Body of pancreas (tissue), 4 donors: ENCODE measurements around the gene ATP5MK. TPM values are rescaled to one million over a fixed set of nuclear protein-coding genes. Genes with fewer than 3 reads are reported as not detected.
"Not testable (repeated sequence)": the region's sequence is repeated elsewhere in the genome, so short reads cannot be mapped to it uniquely, and the experiment has no call there.

ENCODE experiments used
- ATAC-seq: fragments of 150-250 bp; one replicate; pipeline ENCODE4 v1.9.1; 2016
- DNase-seq, 4 donors: peaks; one replicate each; pipeline ENCODE4 v3.0.0-alpha.2; 2019
- H3K27ac ChIP-seq, 4 donors: fragments of 200-600 bp; sonication (generic); 1 replicate in 3 of 4; 2 replicates in 1 of 4; pipeline versions ENCODE4 v1.5.1 to v1.6.1; 2016 to 2019; ENCODE audit warnings: mild to moderate bottlenecking in 1 of 4, mixed read lengths in 1 of 4, moderate library complexity in 1 of 4
- H3K27me3 ChIP-seq, 2 donors: fragments of 200-600 bp; sonication (generic); one replicate each; pipeline ENCODE4 v1.6.0; 2016; ENCODE audit warnings: mild to moderate bottlenecking in 1 of 2
- H3K36me3 ChIP-seq, 2 donors: fragments of 200-600 bp; sonication (generic); replicated peaks in 1 of 2; 2 replicates each; pipeline ENCODE4 v1.5.1; 2016; ENCODE audit warnings: low read depth in 2 of 2; ENCODE audit not compliant: insufficient read depth in 1 of 2
- H3K4me1 ChIP-seq: fragments of 200-600 bp; sonication (generic); one replicate; pipeline ENCODE4 v1.6.0; 2016
- H3K4me3 ChIP-seq, 2 donors: fragments of 200-600 bp; sonication (generic); 1 replicate in 1 of 2; 2 replicates in 1 of 2; pipeline ENCODE4 v1.5.1; 2016 to 2019
- H3K9me3 ChIP-seq, 3 donors: fragments of 200-600 bp; sonication (generic); 1 replicate in 2 of 3; 2 replicates in 1 of 3; pipeline ENCODE4 v1.5.1; 2016
- POLR2A ChIP-seq, 3 donors: fragments of 450-650 bp; IDR thresholded peaks; one replicate each; pipeline ENCODE4 v1.6.1; 2016; ENCODE audit warnings: antibody characterized with exemption in 3 of 3, mild to moderate bottlenecking in 2 of 3
- WGBS, 2 donors: methylation state at CpG; one replicate each; pipeline ENCODE4 v1.1.5; 2017; 5-methylcytosine and 5-hydroxymethylcytosine counted together
- intact Hi-C: fragments of 100-400 bp; cut with DNase I; formaldehyde crosslinking; loops from one replicate; pipeline ENCODE4 v1.15.1; 2023
- total RNA-seq, 2 donors: library from RNA; depleted of rRNA; stranded (reverse); fragments of >200 nt; gene quantifications; one replicate each; pipeline ENCODE4 v1.1.0, GENCODE V29; 2016
- TF ChIP-seq, protein P1 (sequence below), 7 experiments: fragments of 450-650 bp in 4 of 7; fragments of 200-600 bp in 3 of 7; sonication (generic) in 3 of 7; IDR thresholded peaks; one replicate each; pipeline ENCODE4 v1.5.1; 2016 to 2019; ENCODE audit warnings: antibody characterized with exemption in 7 of 7

The ATP5MK gene
- total RNA-seq, 2 donors from 2014 or later, result 75.5 to 85.6 TPM

- Histone ChIP-seq H3K4me1 (no peaks in the 10 kb centered on the region), H3K36me3 (peaks cover 16 to 49% of the 10 kb centered on the region in 2 donors), H3K9me3 (no peaks in the 10 kb centered on the region), H3K27me3 (no peaks in the 10 kb centered on the region), H3K27ac (no peak overlapping the region), H3K4me3 (no peak overlapping the region)
- WGBS, 2 donors, result 88 to 93% methylated on average over 5 of the region's 5 CpGs
- no peak for TF ChIP-seq POLR2A (IDR thresholded peaks at IDR 0.05)
- TF ChIP-seq, protein P1, sequence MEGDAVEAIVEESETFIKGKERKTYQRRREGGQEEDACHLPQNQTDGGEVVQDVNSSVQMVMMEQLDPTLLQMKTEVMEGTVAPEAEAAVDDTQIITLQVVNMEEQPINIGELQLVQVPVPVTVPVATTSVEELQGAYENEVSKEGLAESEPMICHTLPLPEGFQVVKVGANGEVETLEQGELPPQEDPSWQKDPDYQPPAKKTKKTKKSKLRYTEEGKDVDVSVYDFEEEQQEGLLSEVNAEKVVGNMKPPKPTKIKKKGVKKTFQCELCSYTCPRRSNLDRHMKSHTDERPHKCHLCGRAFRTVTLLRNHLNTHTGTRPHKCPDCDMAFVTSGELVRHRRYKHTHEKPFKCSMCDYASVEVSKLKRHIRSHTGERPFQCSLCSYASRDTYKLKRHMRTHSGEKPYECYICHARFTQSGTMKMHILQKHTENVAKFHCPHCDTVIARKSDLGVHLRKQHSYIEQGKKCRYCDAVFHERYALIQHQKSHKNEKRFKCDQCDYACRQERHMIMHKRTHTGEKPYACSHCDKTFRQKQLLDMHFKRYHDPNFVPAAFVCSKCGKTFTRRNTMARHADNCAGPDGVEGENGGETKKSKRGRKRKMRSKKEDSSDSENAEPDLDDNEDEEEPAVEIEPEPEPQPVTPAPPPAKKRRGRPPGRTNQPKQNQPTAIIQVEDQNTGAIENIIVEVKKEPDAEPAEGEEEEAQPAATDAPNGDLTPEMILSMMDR (IDR thresholded peaks at IDR 0.05), result no peak
- intact Hi-C loops, result loop anchor here (5.0 kb wide), 1 partner anchor 54 kb away; the partner anchor contains the start of gene CALHM3
- DNase-seq, result no peak
- no peak for ATAC-seq
Measured at GRCh38 chr10:103423748-103424147, 27.5 kb upstream of the ATP5MK start.

- H3K27me3 ChIP-seq, result no peaks in the 10 kb centered on the region
- TF ChIP-seq, protein P1 (IDR thresholded peaks at IDR 0.05), result no peak
- TF ChIP-seq POLR2A (IDR thresholded peaks at IDR 0.05), result no peak
- intact Hi-C loops, result loop anchor here (10.0 kb wide), 1 partner anchor 176 kb away; no protein-coding TSS in a partner anchor
- DNase-seq (no peak), ATAC-seq (no peak)
- WGBS, 2 donors, result 93 to 97% methylated on average over 4 of the region's 4 CpGs
- no peaks in the 10 kb centered on the region for H3K4me1 ChIP-seq
- no peak overlapping the region for H3K4me3 ChIP-seq
- H3K36me3 ChIP-seq, result peaks cover 14 to 58% of the 10 kb centered on the region in 2 donors
- H3K9me3 ChIP-seq, result no peaks in the 10 kb centered on the region
- no peak overlapping the region for H3K27ac ChIP-seq
Measured at GRCh38 chr10:103419101-103419500, 22.8 kb upstream of the ATP5MK start.

GRCh38 chr10:103417601-103418000 is 21.3 kb upstream of the ATP5MK start:
- H3K27me3 ChIP-seq, result no peaks in the 10 kb centered on the region
- H3K9me3 ChIP-seq, result no peaks in the 10 kb centered on the region
- H3K27ac ChIP-seq, result no peak overlapping the region
- ATAC-seq (no peak), DNase-seq (no peak)
- intact Hi-C loops, result loop anchor here (10.0 kb wide), 1 partner anchor 177 kb away; no protein-coding TSS in a partner anchor
- H3K4me3 ChIP-seq, result no peak overlapping the region
- no peak for TF ChIP-seq POLR2A (IDR thresholded peaks at IDR 0.05)
- TF ChIP-seq, protein P1 (IDR thresholded peaks at IDR 0.05), result no peak
- peaks cover 13 to 56% of the 10 kb centered on the region in 2 donors for H3K36me3 ChIP-seq
- no peaks in the 10 kb centered on the region for H3K4me1 ChIP-seq
- WGBS, 2 donors, result 90% methylated on average over 5 of the region's 5 CpGs

DNA sequence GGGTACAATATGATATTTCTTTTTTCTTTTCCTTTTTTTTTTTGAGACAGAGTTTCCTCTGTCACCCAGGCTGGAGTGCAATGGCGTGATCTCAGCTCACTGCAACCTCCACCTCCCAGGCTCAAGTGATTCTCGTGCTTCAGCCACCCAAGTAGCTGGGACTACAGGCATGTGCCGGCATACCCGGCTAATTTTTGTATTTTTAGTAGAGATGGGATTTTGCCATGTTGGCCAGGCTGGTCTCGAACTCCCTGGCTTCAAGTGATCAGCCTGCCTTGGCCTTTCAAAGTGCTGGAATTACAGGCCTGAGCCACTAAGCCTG is 20.8 kb upstream of the ATP5MK start:
- WGBS, 2 donors, result 79 to 85% methylated on average over 5 of the region's 5 CpGs
- peaks cover 13 to 55% of the 10 kb centered on the region in 2 donors for H3K36me3 ChIP-seq
- not testable (repeated sequence) for ATAC-seq

GRCh38 chr10:103416436-103417147 is 20.3 kb upstream of the ATP5MK start:
- TF ChIP-seq, protein P1 (IDR thresholded peaks at IDR 0.05), result peak; percentile 33 to 67 (median 62)
- TF ChIP-seq POLR2A (IDR thresholded peaks at IDR 0.05), result no peak
- peak; percentile 59 for ATAC-seq
- intact Hi-C loops, result loop anchor here (10.0 kb wide), 1 partner anchor 178 kb away; no protein-coding TSS in a partner anchor
- Histone ChIP-seq H3K36me3 (peaks cover 13 to 60% of the 10 kb centered on the region in 2 donors), H3K9me3 (no peaks in the 10 kb centered on the region), H3K27ac (no peak overlapping the region), H3K27me3 (no peaks in the 10 kb centered on the region), H3K4me1 (no peaks in the 10 kb centered on the region), H3K4me3 (no peak overlapping the region)
- DNase-seq, result peak; percentile 66 to 82 (median 76)
- 37 to 44% methylated on average over 8 of the region's 8 CpGs for WGBS, 2 donors

More for the DNA sequence above, 20.8 kb upstream of the ATP5MK start:
- not testable (repeated sequence) for H3K27ac ChIP-seq, H3K27me3 ChIP-seq, DNase-seq, H3K4me3 ChIP-seq, H3K9me3 ChIP-seq, H3K4me1 ChIP-seq
- intact Hi-C loops, result loop anchor here (10.0 kb wide), 1 partner anchor 178 kb away; no protein-coding TSS in a partner anchor
